Measurements from ENCODE around the gene FBXO4.

FBXO4 gene

GRCh38 chr5:41951224-41951623, 26.1 kb downstream of the FBXO4 start:
- Histone ChIP-seq H2BK12ac (ENCODE audit: low read length) (no peak overlapping the region), H3K4me3 (ENCODE audit: low read depth, low read length) (peak overlapping the region; percentile 28), H3K23ac (ENCODE audit: low read length) (peak overlapping the region; percentile 73), H3K9me3 (ENCODE audit: insufficient read depth, low read depth, low read length) (peaks cover 2% of the 10 kb centered on the region), H4K12ac (ENCODE audit: low read depth, low read length) (no peak overlapping the region), H3K14ac (ENCODE audit: low read length) (no peak overlapping the region), H3K4me2 (ENCODE audit: low read length) (no peak overlapping the region), H2AFZ (ENCODE audit: insufficient read depth, low read length, poor library complexity) (no peak overlapping the region), H3K27me3 (ENCODE audit: insufficient read depth, low read length) (no peaks in the 10 kb centered on the region), H2AK5ac (ENCODE audit: low read length) (no peak overlapping the region), H3K79me1 (ENCODE audit: low read length) (no peaks in the 10 kb centered on the region), H4K91ac (ENCODE audit: low read depth, low read length) (no peak overlapping the region), H2BK5ac (ENCODE audit: low read depth, low read length, poor library complexity) (no peak overlapping the region), H2BK120ac (ENCODE audit: insufficient read depth, low read length, poor library complexity) (no peak overlapping the region), H3K9ac (ENCODE audit: low read length) (no peak overlapping the region), H4K8ac (ENCODE audit: low read depth, low read length) (no peak overlapping the region), H3K36me3 (ENCODE audit: control insufficient read depth in 1 of 2, insufficient read depth in 2 of 2, low read length in 2 of 2) (no peaks in the 10 kb centered on the region), H3K18ac (ENCODE audit: low read length) (no peak overlapping the region), H3K4ac (ENCODE audit: low read depth, low read length) (no peak overlapping the region), H3K79me2 (ENCODE audit: control insufficient read depth, insufficient read depth, low read length, poor library complexity) (no peaks in the 10 kb centered on the region), H3K4me1 (ENCODE audit: control insufficient read depth in 1 of 2, insufficient read depth in 2 of 2, low read length in 2 of 2) (no peaks in the 10 kb centered on the region), H3K27ac (ENCODE audit: low read depth, low read length) (no peak overlapping the region)
- WGBS (ENCODE audit: extremely low coverage, insufficient coverage, insufficient read length), result no CpG with 5 or more reads among the region's 3 CpGs
- no peak for DNase-seq

- Histone ChIP-seq H3K4me2 (ENCODE audit: low read length) (no peak overlapping the region), H4K12ac (ENCODE audit: low read depth, low read length) (no peak overlapping the region), H2AFZ (ENCODE audit: insufficient read depth, low read length, poor library complexity) (no peak overlapping the region), H3K36me3 (ENCODE audit: control insufficient read depth in 1 of 2, insufficient read depth in 2 of 2, low read length in 2 of 2) (no peaks in the 10 kb centered on the region), H3K4me3 (ENCODE audit: low read depth, low read length) (no peak overlapping the region), H3K23ac (ENCODE audit: low read length) (no peak overlapping the region), H3K14ac (ENCODE audit: low read length) (no peak overlapping the region), H3K4me1 (ENCODE audit: control insufficient read depth in 1 of 2, insufficient read depth in 2 of 2, low read length in 2 of 2) (no peaks in the 10 kb centered on the region), H2BK12ac (ENCODE audit: low read length) (no peak overlapping the region), H2AK5ac (ENCODE audit: low read length) (no peak overlapping the region), H4K91ac (ENCODE audit: low read depth, low read length) (no peak overlapping the region), H3K18ac (ENCODE audit: low read length) (no peak overlapping the region), H2BK120ac (ENCODE audit: insufficient read depth, low read length, poor library complexity) (no peak overlapping the region), H3K27me3 (ENCODE audit: insufficient read depth, low read length) (no peaks in the 10 kb centered on the region), H2BK5ac (ENCODE audit: low read depth, low read length, poor library complexity) (no peak overlapping the region), H3K79me2 (ENCODE audit: control insufficient read depth, insufficient read depth, low read length, poor library complexity) (no peaks in the 10 kb centered on the region), H3K27ac (ENCODE audit: low read depth, low read length) (no peak overlapping the region), H3K9ac (ENCODE audit: low read length) (no peak overlapping the region), H3K4ac (ENCODE audit: low read depth, low read length) (no peak overlapping the region), H3K9me3 (ENCODE audit: insufficient read depth, low read depth, low read length) (peaks cover 2% of the 10 kb centered on the region), H3K79me1 (ENCODE audit: low read length) (no peaks in the 10 kb centered on the region), H4K8ac (ENCODE audit: low read depth, low read length) (no peak overlapping the region)
- WGBS (ENCODE audit: extremely low coverage, insufficient coverage, insufficient read length), result no CpG with 5 or more reads among the region's 1 CpG
- no peak for DNase-seq
These were observed 29.2 kb downstream of the FBXO4 start for GRCh38 chr5:41954286-41954685.

- no peak overlapping the region for H3K4me2 ChIP-seq (ENCODE audit: low read length)
- H3K9ac ChIP-seq (ENCODE audit: low read length), result no peak overlapping the region
- H3K23ac ChIP-seq (ENCODE audit: low read length), result no peak overlapping the region
- no peak overlapping the region for H3K4me3 ChIP-seq (ENCODE audit: low read depth, low read length)
- H2AK5ac ChIP-seq (ENCODE audit: low read length), result no peak overlapping the region
- H2BK5ac ChIP-seq (ENCODE audit: low read depth, low read length, poor library complexity), result no peak overlapping the region
- H4K12ac ChIP-seq (ENCODE audit: low read depth, low read length), result no peak overlapping the region
- no peak overlapping the region for H3K27ac ChIP-seq (ENCODE audit: low read depth, low read length)
- H4K8ac ChIP-seq (ENCODE audit: low read depth, low read length), result no peak overlapping the region
- no CpG with 5 or more reads among the region's 7 CpGs for WGBS (ENCODE audit: extremely low coverage, insufficient coverage, insufficient read length)
- H3K14ac ChIP-seq (ENCODE audit: low read length), result no peak overlapping the region
- H3K9me3 ChIP-seq (ENCODE audit: insufficient read depth, low read depth, low read length), result peaks cover 2% of the 10 kb centered on the region
- no peak overlapping the region for H2AFZ ChIP-seq (ENCODE audit: insufficient read depth, low read length, poor library complexity)
- H3K79me1 ChIP-seq (ENCODE audit: low read length), result no peaks in the 10 kb centered on the region
- H2BK12ac ChIP-seq (ENCODE audit: low read length), result no peak overlapping the region
- no peaks in the 10 kb centered on the region for H3K4me1 ChIP-seq (ENCODE audit: control insufficient read depth in 1 of 2, insufficient read depth in 2 of 2, low read length in 2 of 2)
- no peak overlapping the region for H3K18ac ChIP-seq (ENCODE audit: low read length)
- no peaks in the 10 kb centered on the region for H3K79me2 ChIP-seq (ENCODE audit: control insufficient read depth, insufficient read depth, low read length, poor library complexity)
- no peak overlapping the region for H4K91ac ChIP-seq (ENCODE audit: low read depth, low read length)
- no peak overlapping the region for H3K4ac ChIP-seq (ENCODE audit: low read depth, low read length)
- H3K27me3 ChIP-seq (ENCODE audit: insufficient read depth, low read length), result no peaks in the 10 kb centered on the region
- peak in 1 of 2 donors; percentile 17 for DNase-seq
- no peaks in the 10 kb centered on the region for H3K36me3 ChIP-seq (ENCODE audit: control insufficient read depth in 1 of 2, insufficient read depth in 2 of 2, low read length in 2 of 2)
- H2BK120ac ChIP-seq (ENCODE audit: insufficient read depth, low read length, poor library complexity), result no peak overlapping the region
These were observed 30.4 kb downstream of the FBXO4 start for GRCh38 chr5:41955432-41956024.

- Histone ChIP-seq H3K4me1 (ENCODE audit: control insufficient read depth in 1 of 2, insufficient read depth in 2 of 2, low read length in 2 of 2) (no peaks in the 10 kb centered on the region), H3K36me3 (ENCODE audit: control insufficient read depth in 1 of 2, insufficient read depth in 2 of 2, low read length in 2 of 2) (no peaks in the 10 kb centered on the region), H2AK5ac (ENCODE audit: low read length) (no peak overlapping the region), H4K8ac (ENCODE audit: low read depth, low read length) (no peak overlapping the region), H3K79me2 (ENCODE audit: control insufficient read depth, insufficient read depth, low read length, poor library complexity) (no peaks in the 10 kb centered on the region), H3K79me1 (ENCODE audit: low read length) (no peaks in the 10 kb centered on the region), H3K27ac (ENCODE audit: low read depth, low read length) (no peak overlapping the region), H3K23ac (ENCODE audit: low read length) (no peak overlapping the region), H3K4me2 (ENCODE audit: low read length) (no peak overlapping the region), H4K91ac (ENCODE audit: low read depth, low read length) (no peak overlapping the region), H3K9me3 (ENCODE audit: insufficient read depth, low read depth, low read length) (peaks cover 2% of the 10 kb centered on the region), H2BK5ac (ENCODE audit: low read depth, low read length, poor library complexity) (no peak overlapping the region), H3K9ac (ENCODE audit: low read length) (no peak overlapping the region), H4K12ac (ENCODE audit: low read depth, low read length) (no peak overlapping the region), H3K27me3 (ENCODE audit: insufficient read depth, low read length) (no peaks in the 10 kb centered on the region), H3K4me3 (ENCODE audit: low read depth, low read length) (no peak overlapping the region), H3K18ac (ENCODE audit: low read length) (no peak overlapping the region), H2BK120ac (ENCODE audit: insufficient read depth, low read length, poor library complexity) (no peak overlapping the region), H2AFZ (ENCODE audit: insufficient read depth, low read length, poor library complexity) (no peak overlapping the region), H3K14ac (ENCODE audit: low read length) (no peak overlapping the region), H2BK12ac (ENCODE audit: low read length) (no peak overlapping the region), H3K4ac (ENCODE audit: low read depth, low read length) (no peak overlapping the region)
- no CpG with 5 or more reads among the region's 1 CpG for WGBS (ENCODE audit: extremely low coverage, insufficient coverage, insufficient read length)
- DNase-seq, result no peak
These were observed 31.9 kb downstream of the FBXO4 start for GRCh38 chr5:41956943-41957342.

Measured in trophoblast cell (in vitro differentiated cells and primary cell).